NCI-H345 treated with DMSO at 0.1 percent for 48 hours (cell line): ENCODE measurements around the gene BTBD17.

Source experiments
- DNase-seq: peaks from one replicate; lab custom pipeline; 2025; ENCODE audit not compliant: unreplicated experiment; lab: John Stamatoyannopoulos, UW

BTBD17 gene

GRCh38 chr17:74387365-74388218, 25.9 kb upstream of the BTBD17 start:
- DNase-seq = no peak

- no peak for DNase-seq
Measured at GRCh38 chr17:74386386-74386785, 24.7 kb upstream of the BTBD17 start.

- no peak for DNase-seq
Measured at GRCh38 chr17:74385201-74385600, 23.5 kb upstream of the BTBD17 start.

GRCh38 chr17:74383141-74383540, 21.5 kb upstream of the BTBD17 start:
- no peak for DNase-seq

- no peak for DNase-seq
Measured at GRCh38 chr17:74380959-74381808, 19.5 kb upstream of the BTBD17 start.

- DNase-seq = no peak
Measured at GRCh38 chr17:74380086-74380958, 18.7 kb upstream of the BTBD17 start.

- peak; percentile 79 for DNase-seq
Measured at GRCh38 chr17:74379495-74380085, 17.9 kb upstream of the BTBD17 start.

GRCh38 chr17:74374858-74375257, 13.2 kb upstream of the BTBD17 start:
- DNase-seq = no peak

- DNase-seq = peak; percentile 25
Measured at GRCh38 chr17:74373838-74374606, 12.4 kb upstream of the BTBD17 start.

- no peak for DNase-seq
Measured at GRCh38 chr17:74372426-74372825, 10.8 kb upstream of the BTBD17 start.

GRCh38 chr17:74371653-74372147, 10.0 kb upstream of the BTBD17 start:
- DNase-seq = no peak

GRCh38 chr17:74369665-74370490, 8.2 kb upstream of the BTBD17 start:
- no peak for DNase-seq

- DNase-seq = no peak
Measured at GRCh38 chr17:74369221-74369620, 7.6 kb upstream of the BTBD17 start.

- peak; percentile 38 for DNase-seq
Measured at GRCh38 chr17:74368341-74369081, 6.8 kb upstream of the BTBD17 start.

GRCh38 chr17:74367206-74367605, 5.5 kb upstream of the BTBD17 start, which contains the start of gene GPR142:
Gene GPR142 (plus strand): TSS chr17:74367506. CDS start chr17:74369541, 2,035 bp downstream.
- DNase-seq = no peak

GRCh38 chr17:74362810-74363498, 1.3 kb upstream of the BTBD17 start:
- peak; percentile 51 for DNase-seq

GRCh38 chr17:74362069-74362405, 369 bp upstream of the BTBD17 start:
- no peak for DNase-seq

- DNase-seq = no peak
Measured at GRCh38 chr17:74360899-74361229, 804 bp downstream of the BTBD17 start.
